Adrenal gland (tissue), 5 donors: Measurements from ENCODE around the gene THTPA.

Experiments
- POLR2A ChIP-seq, 2 donors: fragments of 450-650 bp; IDR thresholded peaks; one replicate each; pipeline ENCODE4 v1.6.1; 2017; ENCODE audit warnings: antibody characterized with exemption in 2 of 2, mild to moderate bottlenecking in 2 of 2, moderate library complexity in 1 of 2
- TF ChIP-seq, protein P1 (sequence below), 6 experiments: fragments of 450-650 bp in 4 of 6; fragments of 200-600 bp in 2 of 6; sonication (generic) in 1 of 6; IDR thresholded peaks; 1 replicate in 5 of 6; 2 replicates in 1 of 6; pipeline versions ENCODE4 v1.5.1 to v1.8.0; 2016 to 2021; ENCODE audit warnings: antibody characterized with exemption in 6 of 6, mild to moderate bottlenecking in 2 of 6, moderate library complexity in 1 of 6
- donor health status: DM: no; HTN: no; CAD: no.

DNA sequence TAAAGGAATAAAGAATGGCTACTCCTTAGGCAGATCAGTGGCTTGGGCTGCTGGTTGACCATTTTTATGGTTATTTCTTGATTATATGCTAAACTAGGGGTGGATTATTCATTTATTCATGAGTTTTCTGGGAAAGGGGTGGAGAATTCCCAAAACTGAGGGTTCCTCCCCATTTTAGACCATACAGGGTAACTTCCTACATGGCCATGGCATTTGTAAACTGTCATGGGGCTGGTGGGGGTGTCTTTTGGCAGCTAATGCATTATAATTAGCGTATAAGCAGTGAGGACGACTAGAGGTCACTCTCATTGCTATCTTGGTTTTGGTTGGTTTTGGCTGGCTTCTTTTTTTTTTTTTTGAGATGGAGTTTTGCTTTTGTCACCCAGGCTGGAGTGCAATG lies 48.1 kb downstream of the THTPA start:
- TF ChIP-seq, protein P1, sequence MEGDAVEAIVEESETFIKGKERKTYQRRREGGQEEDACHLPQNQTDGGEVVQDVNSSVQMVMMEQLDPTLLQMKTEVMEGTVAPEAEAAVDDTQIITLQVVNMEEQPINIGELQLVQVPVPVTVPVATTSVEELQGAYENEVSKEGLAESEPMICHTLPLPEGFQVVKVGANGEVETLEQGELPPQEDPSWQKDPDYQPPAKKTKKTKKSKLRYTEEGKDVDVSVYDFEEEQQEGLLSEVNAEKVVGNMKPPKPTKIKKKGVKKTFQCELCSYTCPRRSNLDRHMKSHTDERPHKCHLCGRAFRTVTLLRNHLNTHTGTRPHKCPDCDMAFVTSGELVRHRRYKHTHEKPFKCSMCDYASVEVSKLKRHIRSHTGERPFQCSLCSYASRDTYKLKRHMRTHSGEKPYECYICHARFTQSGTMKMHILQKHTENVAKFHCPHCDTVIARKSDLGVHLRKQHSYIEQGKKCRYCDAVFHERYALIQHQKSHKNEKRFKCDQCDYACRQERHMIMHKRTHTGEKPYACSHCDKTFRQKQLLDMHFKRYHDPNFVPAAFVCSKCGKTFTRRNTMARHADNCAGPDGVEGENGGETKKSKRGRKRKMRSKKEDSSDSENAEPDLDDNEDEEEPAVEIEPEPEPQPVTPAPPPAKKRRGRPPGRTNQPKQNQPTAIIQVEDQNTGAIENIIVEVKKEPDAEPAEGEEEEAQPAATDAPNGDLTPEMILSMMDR (IDR thresholded peaks at IDR 0.05): no peak
- no peak for TF ChIP-seq POLR2A (IDR thresholded peaks at IDR 0.05)
